Adipose tissue (tissue), 3 donors: ENCODE results near the gene RANBP17. TPM values are rescaled to one million over a fixed set of nuclear protein-coding genes. Genes with fewer than 3 reads are reported as not detected.
"Not testable (repeated sequence)": the region's sequence is repeated elsewhere in the genome, so short reads cannot be mapped to it uniquely, and the experiment has no call there.

Experiments used
- H3K27ac ChIP-seq: one replicate; pipeline ENCODE4 v1.5.1; 2013; ENCODE audit warnings: low read depth, low read length
- WGBS, 3 donors: extraction: QIAGEN DNeasy Blood & Tissue Kit; methylation state at CpG; one replicate each; pipeline ENCODE4 v1.1.7; 2013; 5-methylcytosine and 5-hydroxymethylcytosine counted together
- polyA plus RNA-seq, 3 donors: library from polyadenylated mRNA; stranded (reverse); fragments of 200-250 nt; gene quantifications; one replicate each; pipeline ENCODE4 v1.2.3, GENCODE V29; 2013
- donor health status: healthy with polysubstance abuse.
- donor health status: Bipolar disorder and iron deficiency.
- donor health status: healthy.

Gene RANBP17
- polyA plus RNA-seq, 3 donors = 0.85 to 1.2 (median 1.1) TPM

- 92 to 95% (median 95%) methylated on average over 3 of the region's 3 CpGs for WGBS, 3 donors
- no peak overlapping the region for H3K27ac ChIP-seq
These were observed 167.6 kb downstream of the RANBP17 start for GRCh38 chr5:171029401-171029800.

DNA sequence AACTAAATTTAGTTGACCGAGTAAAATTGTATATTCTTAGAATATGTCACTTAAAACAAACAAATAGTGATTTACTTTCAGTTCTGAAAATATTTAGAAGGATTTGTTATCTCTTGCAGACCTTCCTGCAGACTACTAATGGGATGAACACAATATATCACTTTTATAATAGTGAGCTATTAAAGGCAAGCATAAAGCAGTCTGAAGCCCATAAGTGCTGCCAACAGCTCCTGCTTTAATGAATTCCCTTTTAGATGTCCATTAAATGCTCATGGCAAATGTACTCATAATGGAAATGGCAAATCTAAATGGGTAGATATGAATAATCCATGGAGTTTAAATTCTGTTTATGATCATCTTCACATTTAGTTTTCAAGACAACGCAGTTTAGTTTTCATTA is 170.2 kb downstream of the RANBP17 start:
- WGBS, 3 donors = 80 to 90% (median 87%) methylated on average over 2 of the region's 2 CpGs
- no peak overlapping the region for H3K27ac ChIP-seq

GRCh38 chr5:171032435-171032973 is 170.7 kb downstream of the RANBP17 start:
- WGBS, 3 donors = 95 to 98% (median 95%) methylated on average over 2 of the region's 2 CpGs
- H3K27ac ChIP-seq = no peak overlapping the region

DNA sequence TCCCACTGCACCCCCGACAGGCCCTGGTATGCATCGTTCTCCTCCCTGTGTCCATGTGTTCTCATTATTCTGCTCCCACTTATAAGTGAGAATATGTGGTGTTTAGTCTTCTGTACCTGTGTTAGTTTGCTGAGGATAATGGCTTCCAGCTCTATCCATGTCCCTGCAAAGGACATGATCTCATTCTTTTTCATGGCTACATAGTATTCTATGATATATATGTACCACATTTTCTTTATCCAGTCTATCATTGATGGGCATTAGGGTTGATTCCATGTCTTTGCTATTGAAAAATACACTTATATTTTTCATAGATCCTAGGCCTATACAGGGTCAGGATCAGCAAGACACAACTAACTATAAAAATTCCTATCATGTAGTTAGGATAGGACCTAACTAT is 180.1 kb downstream of the RANBP17 start:
- WGBS, 3 donors = 93 to 98% (median 95%) methylated on average over 2 of the region's 2 CpGs
- H3K27ac ChIP-seq = not testable (repeated sequence)

- WGBS, 3 donors = 85 to 100% (median 97%) methylated on average over 1 of the region's 1 CpG
- no peak overlapping the region for H3K27ac ChIP-seq
These were observed 189.1 kb downstream of the RANBP17 start for GRCh38 chr5:171050916-171051315.

GRCh38 chr5:171055875-171056454 is 194.1 kb downstream of the RANBP17 start:
- WGBS, 3 donors = 94 to 99% (median 95%) methylated on average over 3 of the region's 3 CpGs

DNA sequence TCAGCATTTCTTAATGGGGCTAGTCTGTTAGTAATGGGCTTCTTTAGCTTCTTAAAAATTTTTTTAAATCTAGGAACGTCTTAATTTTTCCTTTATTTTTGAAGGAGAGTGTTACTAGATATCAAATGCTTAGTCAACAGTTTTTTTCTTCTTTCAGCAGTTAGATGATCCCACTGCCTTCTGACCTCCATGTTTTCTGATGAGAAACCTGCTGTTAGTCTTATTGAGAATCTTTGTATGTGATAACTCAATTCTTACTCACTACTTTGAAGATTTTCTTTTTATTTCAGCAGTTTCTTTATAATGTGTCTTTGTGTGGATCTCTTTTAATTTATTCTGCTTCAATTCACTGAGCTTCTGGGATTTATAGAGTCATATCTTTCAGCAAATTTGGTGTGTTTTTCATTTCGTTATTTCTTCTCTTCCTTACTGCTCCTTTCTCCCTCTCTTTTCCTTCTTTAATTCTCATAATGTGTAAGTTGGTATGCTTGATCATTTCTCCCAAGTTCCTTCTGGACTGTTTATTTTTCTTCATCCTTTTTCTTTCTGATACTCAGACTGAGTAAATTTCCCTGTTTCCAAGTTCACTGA is 205.8 kb downstream of the RANBP17 start:
- 87 to 96% (median 89%) methylated on average over 2 of the region's 2 CpGs for WGBS, 3 donors
- no peak overlapping the region for H3K27ac ChIP-seq

More at GRCh38 chr5:171055875-171056454, 194.1 kb downstream of the RANBP17 start:
- no peak overlapping the region for H3K27ac ChIP-seq

DNA sequence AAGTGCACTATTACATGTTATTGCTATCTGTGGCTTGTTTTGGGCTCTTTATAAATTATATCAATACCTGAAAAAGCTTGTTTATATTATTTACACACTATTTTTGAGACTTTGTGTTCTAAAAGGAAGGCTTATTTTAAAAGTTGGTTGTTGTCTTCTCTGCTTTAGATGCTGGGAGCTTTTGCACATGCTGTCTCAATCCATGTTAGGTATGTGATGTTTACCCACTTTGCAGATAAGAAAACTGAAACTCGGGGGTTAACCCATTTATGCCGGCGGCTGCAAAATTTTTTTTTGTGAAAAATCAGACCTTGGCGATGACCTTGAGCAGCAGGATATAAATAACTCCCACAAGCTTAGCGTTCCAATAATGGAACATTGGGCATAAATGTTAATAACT is 212.9 kb downstream of the RANBP17 start:
- WGBS, 3 donors = 31 to 89% (median 82%) methylated on average over 5 of the region's 5 CpGs
- no peak overlapping the region for H3K27ac ChIP-seq

DNA sequence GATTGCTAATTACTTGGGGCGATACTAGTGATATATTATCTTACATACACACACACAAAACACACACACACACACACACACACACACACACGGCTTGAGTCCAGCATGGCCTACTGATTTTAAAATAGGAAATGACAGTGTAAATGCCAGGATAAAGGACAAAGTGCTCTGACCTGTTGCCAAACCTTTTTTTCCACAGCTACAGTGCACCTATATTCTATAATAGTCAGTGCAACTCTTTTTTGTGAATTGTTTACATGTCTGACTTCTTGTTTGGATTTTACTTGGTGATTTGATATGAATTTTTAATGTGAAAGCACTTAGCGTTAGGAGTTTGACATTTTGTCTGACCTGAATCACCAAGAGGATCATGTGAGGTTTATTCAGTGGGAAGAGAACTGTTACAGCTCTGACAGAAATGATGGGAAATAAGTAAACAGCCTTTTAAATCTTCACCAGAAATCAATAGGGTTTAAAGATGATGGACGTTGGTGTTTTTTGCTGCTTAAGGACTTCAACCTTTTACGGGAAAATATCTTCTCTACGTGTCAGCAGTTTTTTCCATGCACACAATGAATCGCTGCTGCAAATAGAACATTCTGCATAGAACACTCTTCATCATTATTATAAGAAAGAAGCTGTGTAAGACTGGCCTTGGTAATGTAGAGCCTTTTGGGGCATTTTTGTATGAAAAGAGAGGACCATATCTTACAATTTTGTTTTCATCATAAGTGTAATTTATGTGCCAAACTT is 218.5 kb downstream of the RANBP17 start:
- no peak overlapping the region for H3K27ac ChIP-seq
- WGBS, 3 donors = 30 to 63% (median 59%) methylated on average over 7 of the region's 7 CpGs

- 18 to 60% (median 57%) methylated on average over 1 of the region's 1 CpG for WGBS, 3 donors
These were observed 219.5 kb downstream of the RANBP17 start for GRCh38 chr5:171081319-171081718.

DNA sequence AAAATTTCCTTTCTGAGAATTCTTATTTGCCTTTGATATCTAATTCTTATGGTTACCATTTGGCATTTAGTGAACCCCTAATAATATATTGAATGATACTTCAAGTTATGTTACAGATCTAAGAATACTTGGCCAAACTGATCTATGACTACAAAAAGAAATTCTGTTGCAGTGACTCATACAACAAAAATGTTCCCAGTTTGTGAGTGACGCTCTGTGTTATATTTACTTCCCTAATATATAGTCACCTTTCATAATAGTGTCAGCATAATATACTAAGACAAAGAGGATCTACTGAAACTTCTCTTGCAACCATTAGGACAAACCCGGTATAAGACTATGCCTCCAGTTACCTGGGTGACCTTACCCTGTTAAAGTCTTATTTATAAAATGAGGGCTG is 230.4 kb downstream of the RANBP17 start:
- H3K27ac ChIP-seq = no peak overlapping the region
- WGBS, 3 donors = 87 to 93% (median 92%) methylated on average over 2 of the region's 2 CpGs

More at GRCh38 chr5:171081319-171081718, 219.5 kb downstream of the RANBP17 start:
- no peak overlapping the region for H3K27ac ChIP-seq

DNA sequence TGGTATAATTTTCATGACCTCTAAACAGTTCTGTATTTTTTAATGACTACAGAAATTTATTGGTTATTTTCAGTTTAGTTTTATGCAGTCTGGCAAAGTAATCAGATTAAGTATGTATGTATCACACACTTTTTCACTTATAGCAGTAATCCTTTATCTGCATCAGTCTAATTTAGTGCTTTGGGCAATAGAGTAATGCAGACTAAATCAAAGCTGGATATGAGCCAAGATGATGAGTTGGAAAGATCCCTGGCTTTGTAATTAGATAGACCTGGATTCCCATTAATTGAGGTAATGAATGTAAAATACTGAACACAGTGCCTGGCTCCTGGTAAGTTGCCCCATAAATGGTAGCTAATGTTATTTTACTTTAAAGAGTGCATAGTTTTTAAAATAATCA is 231.8 kb downstream of the RANBP17 start:
- H3K27ac ChIP-seq = no peak overlapping the region

- H3K27ac ChIP-seq = no peak overlapping the region
- 68 to 85% (median 80%) methylated on average over 3 of the region's 3 CpGs for WGBS, 3 donors
These were observed 232.5 kb downstream of the RANBP17 start for GRCh38 chr5:171094356-171094755.

- H3K27ac ChIP-seq = no peak overlapping the region
- WGBS, 3 donors = 68 to 78% (median 76%) methylated on average over 11 of the region's 11 CpGs
These were observed 241.2 kb downstream of the RANBP17 start for GRCh38 chr5:171102877-171103610.

GRCh38 chr5:171107669-171108068 is 245.9 kb downstream of the RANBP17 start:
- WGBS, 3 donors = 83 to 91% (median 91%) methylated on average over 4 of the region's 4 CpGs

DNA sequence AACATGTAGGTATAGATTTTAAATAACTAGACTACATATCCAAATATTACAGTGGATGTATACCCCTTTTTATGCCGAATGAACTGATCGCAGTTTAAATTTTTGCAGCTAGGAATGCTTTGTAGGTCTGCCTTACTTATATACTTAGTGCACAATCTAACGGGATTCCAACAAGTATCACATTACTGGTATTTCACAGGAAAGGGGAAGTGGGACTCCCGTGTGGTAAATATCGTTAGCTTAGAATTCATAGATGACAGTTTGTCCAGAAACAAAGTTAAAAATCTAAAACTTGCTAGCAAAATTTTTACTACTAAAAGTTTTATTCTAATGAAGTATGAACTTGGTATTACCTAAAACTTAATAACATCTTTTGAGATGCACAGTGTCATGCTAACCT is 253.7 kb downstream of the RANBP17 start:
- H3K27ac ChIP-seq = no peak overlapping the region
- 79 to 96% (median 83%) methylated on average over 5 of the region's 5 CpGs for WGBS, 3 donors

More at GRCh38 chr5:171107669-171108068, 245.9 kb downstream of the RANBP17 start:
- H3K27ac ChIP-seq = no peak overlapping the region

GRCh38 chr5:171116719-171117118 is 254.9 kb downstream of the RANBP17 start:
- WGBS, 3 donors = 89 to 93% (median 90%) methylated on average over 2 of the region's 2 CpGs
- H3K27ac ChIP-seq = no peak overlapping the region

DNA sequence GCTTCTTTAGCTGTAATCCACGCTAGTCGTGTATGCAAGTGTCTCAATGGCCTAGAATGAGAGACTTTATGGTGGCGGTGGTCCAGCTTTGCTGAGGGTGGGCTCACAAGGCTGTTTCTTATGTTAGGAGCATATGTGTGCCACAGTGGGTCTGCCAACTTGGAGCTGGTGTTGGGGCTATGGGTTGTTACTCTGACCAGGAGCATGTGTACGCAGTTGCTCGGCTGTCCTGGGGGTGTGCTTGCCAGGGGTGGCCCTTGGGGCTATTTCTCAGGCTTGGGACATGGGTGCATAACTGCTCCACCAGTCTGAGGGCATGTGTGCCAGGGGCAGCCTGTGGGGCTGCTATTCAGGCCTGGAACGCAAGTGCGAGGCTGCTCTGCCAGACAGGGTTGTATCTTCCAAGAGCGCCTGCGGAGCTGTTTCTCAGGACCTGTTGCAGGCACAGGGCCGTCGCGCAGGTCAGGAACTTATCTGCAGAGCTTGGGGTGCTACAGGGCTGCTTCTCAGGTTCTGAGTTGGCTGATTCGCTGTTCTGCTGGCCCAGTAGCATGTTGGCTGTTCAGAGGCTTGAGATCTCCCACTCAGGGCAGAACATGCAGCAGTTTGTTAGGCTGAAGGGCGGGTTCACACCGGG is 259.3 kb downstream of the RANBP17 start:
- H3K27ac ChIP-seq = no peak overlapping the region
- WGBS, 3 donors = 89 to 91% (median 89%) methylated on average over 15 of the region's 15 CpGs
